Amniotic stem cell (primary cell): Measurements from ENCODE around the gene ANKFN1.

Source experiments
- DNase-seq: peaks from one replicate; lab custom pipeline; 2025; lab: John Stamatoyannopoulos, UW

ANKFN1 gene

DNA sequence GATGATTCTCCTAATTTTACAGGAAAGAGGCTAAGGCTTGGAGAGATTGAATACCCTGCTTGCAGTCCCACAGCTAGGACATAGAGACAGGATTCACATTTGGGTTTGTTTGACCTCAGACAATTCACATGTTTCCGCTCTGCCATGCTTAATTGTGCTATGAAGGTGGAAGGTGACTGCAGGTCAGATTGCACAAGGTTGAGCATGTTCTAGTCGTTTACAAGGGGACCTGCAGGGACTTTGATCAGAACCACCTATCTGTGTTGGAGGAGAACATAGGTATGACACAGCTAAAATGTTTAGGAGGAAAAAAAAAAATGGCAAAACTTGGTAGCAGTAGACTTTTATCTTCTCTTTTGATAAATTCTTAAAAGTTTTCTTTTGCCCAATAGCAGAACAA lies 4.9 kb upstream of the ANKFN1 start:
- no peak for DNase-seq

DNA sequence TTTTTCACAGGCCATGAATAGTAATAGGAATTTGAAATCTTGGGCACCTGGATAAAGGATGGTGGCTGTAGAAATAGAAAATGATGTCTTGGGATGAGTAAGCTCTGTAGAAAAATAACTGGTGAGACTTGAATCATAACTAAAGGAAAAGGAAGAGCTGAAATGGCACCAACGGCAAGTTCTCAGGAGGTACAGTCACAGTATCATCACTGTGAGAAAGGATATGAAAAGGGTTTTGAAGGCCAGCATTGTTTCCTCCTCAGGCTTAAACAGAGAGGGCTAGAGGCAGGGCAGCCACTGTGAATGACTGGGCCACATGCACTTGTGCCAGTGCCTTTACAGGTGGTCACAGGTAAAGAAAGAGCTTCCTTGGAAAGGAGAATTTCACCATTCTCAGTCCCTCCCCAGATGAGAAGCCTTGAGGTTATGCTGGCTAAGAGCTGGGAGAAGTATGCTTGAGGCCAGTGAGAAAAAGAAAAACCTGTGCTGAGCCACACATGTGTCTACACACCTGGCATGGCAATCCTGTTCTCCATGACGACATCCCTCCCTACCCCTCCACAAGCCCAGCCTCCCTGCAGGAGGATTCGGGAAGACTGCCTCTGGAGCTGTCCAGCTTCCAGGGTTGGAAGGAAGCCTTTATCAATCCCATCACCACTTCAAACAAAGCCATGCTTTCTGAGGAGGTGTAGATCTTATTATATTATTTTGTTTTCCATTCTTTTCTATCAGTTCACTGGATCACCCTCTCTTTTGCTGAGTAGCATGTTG lies 3.8 kb upstream of the ANKFN1 start:
- no peak for DNase-seq

DNA sequence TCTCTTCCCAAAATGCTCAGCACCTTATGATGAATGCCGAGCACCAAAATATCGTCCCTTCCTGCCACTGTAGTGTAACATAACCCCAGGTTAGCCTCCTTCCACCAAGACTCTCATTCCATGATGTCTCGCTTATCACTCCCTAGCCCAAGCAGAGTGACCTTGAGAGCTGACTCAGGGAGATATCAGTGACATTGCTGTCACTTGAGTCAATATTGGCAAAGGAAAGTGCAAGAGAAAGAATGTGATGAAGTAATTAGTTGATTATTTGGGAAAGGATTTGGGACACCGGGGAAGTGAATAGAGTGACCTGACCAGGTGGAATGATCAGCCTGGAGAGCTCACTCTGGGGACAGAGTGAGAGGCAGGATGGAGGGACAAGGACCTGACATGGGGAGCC lies 2.6 kb upstream of the ANKFN1 start:
- DNase-seq: no peak

DNA sequence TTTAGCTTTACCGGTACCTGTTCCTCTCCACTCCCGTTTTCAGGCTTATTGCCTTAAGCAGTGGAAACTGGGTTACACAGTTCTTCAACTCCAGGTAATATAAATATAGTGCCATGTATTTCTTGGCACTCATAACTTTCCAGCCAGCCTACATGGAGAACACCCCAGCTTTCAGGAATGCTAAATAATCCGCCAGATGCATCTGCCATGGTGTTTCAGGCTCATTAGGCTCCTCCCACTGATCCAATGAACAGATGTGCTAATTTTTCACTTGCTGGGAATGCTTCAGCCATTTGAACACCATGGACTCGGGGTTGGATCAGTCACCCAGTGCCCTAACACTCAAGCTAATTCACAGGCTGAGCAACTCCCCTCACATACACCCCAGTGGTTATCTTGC lies 4.6 kb downstream of the ANKFN1 start:
- DNase-seq: no peak

DNA sequence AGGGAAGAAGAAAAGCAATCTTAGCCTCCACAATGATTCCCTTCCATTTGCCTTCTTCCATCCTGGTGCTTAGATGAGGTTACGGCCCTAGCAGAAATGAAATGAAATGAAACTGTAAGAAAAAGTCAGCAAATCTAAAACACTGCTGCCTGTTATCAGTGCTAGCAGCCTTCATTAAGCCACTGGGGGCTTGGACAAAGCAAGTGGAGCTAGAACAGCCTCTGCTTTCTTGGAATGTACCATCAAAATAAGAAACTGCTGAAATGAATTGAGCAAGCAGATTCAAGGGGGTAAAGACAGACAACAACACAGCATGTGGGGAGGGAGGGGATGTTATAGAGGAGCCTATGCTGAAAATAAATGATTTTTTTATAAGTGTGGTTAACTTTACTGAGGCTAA lies 5.1 kb downstream of the ANKFN1 start:
- DNase-seq: no peak

DNA sequence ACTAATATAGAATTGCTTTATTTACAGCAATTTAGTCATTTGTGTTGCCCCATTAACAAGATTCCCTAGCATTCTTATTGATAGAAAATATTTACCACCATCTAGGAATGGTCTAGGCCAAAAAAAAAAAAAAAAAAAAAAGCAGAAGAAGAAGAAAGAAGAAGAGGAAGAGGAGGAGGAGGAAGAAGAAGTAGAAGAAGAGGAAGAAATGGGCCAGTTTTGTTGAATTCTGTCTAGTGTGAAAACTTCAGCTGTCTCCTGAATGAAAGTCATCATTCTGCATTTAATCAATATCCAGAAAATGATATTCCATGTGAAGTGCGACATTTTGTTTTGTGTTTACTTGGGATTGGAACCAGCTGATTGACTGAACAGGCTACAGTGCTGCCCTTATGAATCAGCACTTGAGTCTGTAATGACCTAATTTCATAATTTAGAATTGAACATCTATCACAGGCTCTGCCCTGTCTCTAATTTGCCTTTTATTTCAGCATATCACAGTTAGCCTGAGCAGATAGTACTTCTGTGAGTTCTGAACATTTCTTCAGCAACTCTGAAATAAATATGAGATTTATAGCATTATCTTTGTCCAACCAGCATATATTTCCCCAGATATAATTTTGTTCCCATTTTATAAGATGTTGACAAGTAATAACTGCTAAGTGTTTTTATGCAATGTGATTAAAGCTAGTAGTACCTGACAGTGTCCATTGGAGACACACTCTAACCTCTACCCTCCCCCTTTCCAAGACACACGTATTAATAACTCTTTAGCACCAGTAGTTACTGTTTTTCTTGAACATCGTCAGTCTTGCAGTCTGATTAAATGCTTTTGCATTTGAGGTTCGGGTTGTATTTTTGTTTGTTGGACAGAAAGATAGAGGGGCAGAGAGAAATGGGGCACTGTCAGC lies 5.9 kb downstream of the ANKFN1 start:
- DNase-seq: no peak

DNA sequence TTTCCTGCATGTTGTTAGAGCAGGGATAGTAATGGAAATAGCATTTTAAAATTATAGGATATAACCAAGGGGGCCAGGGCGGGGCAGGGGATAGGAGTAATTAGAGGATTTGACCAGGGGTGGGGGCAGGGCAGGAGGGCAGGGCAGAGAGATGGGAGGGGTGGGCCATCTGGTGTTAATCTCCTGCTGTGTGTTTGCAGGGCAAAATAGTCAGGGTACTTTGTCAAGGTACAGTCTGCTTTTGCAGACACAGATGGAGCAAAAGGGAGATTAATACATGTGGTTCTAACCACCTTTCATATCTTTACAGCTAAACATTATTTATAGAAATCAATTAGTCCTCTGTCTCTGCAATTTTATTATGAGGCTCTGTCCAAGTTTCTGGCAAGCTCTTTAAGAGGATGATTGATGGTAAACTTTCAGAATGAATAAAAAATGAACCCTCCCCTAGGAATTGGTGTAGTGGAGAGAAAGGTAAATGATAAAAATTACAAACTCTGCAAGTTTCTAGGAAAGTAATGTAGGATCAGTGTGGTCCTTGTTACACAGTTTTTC lies 6.6 kb downstream of the ANKFN1 start:
- DNase-seq: no peak

DNA sequence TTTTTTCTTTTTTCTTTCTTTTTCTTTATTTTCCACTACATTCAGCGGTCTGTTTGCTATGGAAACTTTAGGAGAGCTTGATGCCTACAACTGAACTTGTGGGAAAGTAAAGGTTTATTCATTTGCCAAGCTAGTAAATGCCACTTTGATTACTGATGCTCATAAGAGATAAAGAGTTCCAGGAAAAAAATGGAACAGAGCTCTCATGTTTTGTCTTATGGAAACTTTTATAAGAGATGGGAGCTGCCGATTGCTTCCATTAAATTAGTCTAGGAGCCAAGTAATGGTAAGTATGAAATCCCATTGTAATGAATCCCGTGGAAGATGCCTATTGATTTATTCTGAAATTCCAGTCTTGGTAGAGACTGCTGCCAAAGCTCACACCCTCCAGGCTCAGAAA lies 7.1 kb downstream of the ANKFN1 start:
- DNase-seq: no peak

DNA sequence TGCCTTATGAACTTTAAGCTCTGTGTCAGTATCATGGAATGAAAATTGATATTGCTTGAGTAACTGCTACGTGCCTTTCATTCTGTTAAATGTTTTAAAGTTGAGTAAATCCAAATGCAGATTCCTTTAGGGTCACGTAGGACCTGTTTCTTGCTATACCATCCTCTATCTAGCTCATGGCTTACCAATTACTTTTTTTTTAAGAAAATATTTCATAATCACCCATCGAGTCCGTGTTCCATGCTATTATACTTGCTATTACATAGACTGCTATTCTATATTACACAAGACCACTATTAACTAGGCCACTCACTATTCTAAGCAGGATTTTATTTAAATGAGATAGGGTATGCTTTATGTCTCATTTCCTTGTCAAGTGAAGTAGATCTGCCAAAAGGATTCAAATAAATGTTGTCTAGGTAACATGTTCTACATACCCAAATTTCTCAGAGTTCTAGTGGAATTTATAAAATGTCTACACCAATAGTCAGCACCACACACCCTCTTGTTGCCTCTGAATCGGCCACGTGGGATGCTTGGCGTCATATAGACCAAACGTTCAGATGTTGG lies 11.9 kb downstream of the ANKFN1 start:
- no peak for DNase-seq

DNA sequence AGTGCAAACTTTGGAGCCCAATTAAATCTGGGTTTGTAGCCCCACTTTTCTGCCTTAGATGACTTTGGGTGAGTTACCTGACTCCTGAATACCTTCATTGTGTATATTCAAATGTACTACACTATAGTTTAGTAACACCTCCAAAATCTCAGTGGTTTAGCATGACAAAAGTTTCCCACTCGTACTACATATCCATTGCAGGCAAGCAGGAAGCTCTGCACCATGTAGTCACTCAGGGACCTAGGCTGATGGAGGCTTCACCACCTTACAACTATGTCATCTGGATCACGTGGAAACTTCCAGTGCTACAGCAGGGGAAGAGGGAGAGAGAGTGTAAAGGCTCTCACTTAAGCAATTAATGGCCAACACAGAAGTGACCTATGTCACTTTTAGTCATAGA lies 14.2 kb downstream of the ANKFN1 start:
- DNase-seq: no peak

DNA sequence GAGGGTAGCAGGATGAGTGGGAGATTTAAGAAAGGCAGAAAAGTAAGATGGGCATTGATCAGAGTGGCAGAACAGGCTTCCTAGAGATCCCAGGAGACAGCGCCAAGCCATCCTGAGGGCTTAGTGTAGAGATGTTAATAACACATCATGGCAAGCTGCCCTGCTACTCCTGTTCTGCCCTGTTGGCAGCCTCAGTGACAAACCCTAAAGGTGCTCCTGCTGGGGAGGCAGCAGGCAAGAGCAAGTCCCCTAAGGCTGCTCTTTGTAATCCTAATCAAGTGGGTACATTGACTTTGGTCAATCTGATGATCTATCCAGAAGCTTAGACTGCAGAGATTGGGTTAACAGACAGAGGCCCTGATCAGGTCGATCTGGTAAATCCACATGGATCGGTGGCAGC lies 16.3 kb downstream of the ANKFN1 start:
- DNase-seq: no peak

DNA sequence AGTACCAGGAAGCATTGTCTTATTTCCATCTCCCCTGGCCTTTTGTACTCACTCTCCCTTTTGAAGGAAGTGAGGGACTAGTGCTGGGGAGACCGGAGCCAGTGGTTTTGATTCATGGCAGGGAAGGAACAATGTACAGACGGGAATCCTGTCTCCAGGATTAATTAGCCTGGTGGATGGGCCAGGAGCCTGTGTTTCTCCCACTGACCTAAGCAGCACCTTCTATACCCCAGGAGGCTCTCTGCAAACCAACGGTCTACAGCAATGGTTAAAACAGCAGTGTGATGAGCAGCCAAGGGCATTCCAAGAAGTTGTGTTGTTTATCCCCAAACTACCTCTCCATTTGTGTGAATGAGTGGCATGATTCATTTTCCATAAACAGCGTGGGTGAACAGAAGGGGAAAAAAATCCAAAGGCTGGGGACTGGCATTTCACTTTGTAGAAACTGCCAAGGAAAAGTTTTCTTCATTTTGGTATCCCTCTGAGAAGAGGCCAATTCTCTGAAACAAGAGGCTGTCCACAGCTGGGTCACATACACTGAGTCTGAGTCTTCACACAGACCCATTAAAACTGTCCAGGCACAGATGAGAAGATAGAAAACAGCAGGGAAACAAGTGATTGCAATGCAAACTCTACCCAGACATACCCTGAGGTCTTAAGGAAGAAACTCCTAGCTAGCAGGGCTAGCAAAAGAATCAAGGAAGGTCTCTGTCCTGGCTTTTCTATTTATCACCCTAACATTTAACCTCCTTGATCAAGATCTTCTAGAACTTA lies 18.1 kb downstream of the ANKFN1 start:
- no peak for DNase-seq

DNA sequence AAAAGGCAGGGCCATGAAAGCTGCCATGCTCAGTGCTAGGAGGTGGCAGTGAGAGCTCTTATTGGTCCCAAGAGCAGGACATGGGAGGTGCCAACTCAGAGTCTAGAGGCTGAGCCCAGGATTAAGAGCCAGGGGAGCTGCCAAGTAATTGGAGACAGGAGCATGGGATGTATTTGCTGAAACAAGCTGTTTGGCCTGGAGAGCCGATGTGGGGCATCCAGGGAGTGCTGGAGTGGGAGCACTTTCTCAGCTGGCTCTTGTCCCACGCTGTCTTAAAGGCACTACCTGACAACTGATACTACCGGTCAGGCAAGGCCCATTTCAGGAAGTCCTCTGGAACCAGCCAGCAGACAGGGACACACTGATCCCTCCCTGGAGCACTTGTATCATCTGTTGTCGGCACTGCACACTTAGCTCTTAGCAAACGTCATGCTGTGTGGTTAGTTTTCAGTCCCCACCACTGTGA lies 19.3 kb downstream of the ANKFN1 start:
- no peak for DNase-seq

DNA sequence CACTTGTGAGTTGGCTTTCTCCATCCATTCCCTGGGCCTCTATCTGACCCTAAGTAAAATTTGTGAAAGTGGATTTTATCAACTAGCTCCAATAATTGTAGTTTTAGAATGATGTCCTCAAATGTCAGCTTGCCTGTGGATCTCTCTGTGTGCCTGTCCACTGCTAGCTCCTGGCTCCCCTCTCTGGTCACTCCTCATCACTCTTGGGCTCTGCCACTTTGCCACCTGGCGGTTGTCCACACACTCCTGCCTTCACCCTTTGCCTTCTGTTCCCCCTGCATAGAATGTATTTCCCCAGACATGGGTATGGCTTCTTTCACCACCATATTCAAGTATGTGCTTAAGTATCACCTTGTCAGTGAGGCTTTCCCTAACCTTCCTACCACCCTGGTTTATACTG lies 19.8 kb downstream of the ANKFN1 start:
- no peak for DNase-seq

DNA sequence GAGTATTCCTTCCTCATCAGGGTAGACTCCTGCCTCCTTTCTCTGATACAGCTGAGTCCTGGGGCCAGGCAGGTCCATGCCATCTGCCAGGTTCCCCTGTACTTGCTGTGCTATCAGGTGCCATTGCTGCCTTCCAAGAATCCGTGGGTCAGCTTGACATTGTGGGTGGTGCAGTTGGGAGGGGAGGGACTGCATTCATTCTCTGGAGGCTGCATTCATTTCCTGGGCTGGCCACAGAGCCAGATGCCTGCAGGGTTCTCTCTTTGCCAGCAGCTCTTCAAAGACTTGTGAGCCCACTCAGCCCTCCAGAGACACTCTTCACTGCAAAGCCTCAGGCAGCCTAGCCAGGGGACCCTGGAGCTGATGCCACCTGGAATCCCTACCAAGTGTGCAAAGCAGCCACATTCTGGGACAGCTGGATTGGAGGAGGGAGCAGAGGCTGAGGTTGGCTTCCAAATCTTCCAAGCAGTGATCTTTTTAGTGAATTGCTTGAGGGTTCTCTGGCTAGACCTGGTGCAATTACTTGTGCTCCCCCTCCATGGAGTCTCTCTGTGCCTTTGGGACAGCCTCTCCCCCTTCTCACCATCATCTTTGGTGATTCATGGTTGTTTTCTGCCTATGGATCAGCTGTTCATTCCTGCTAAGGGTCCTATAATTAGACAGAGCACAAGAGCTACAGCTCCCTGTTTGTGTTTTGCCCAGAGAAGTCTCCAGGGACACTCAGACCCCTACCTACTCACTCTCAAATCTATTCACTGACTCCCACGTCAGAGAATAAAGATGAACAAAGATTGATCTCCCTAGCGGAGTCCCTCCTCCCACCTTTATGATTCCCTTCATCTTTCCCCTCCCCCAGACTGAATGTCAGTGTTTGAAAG lies 20.9 kb downstream of the ANKFN1 start:
- no peak for DNase-seq

DNA sequence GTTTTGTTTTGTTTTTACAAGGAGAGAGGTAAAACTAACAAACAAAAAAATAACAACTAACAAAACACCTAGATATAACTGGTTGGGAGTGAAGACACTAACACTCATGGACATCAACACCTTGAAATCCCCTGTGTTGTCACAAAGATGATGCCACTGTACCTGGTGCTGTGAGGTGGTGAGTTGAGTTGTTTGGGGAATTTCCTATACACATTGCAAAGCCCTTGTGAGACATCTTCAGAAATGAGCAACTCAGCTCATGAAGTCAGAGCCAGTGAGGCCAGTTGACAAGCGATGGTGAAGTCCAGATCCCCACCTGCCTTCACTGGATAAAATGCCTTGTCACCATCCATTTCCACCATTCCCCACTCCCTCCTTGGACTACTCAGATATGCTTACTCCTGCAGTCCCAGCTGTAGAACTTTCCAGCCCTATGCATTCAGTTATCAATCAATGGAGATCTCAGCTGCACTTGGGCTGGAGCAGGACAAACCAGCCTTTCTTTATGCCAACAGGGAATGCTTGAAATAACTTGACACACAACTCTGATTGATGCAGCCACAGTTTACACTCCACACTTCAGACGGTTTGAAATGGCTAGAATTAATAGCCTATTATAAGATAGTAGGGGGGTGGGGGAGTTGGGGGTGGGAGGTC lies 22.2 kb downstream of the ANKFN1 start:
- no peak for DNase-seq

DNA sequence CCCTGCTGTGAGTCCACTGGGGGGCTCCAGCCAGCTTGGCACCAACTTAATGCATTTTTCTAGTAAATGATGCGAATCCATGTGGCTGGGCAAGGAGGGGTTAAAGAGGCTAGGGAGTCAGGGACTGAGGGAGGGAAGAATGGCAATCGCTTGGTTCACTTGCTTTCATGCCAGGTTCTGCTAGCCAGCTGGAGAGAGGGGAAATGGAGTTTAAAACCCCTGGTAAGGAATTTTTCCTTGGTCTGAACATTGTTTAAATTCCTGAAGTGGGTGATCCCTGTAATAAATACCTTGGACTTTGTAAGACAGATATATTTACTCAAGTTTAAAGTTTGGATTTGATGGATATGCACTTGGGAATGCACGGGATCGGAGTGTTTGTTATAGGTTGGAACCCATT lies 22.8 kb downstream of the ANKFN1 start:
- DNase-seq: no peak

DNA sequence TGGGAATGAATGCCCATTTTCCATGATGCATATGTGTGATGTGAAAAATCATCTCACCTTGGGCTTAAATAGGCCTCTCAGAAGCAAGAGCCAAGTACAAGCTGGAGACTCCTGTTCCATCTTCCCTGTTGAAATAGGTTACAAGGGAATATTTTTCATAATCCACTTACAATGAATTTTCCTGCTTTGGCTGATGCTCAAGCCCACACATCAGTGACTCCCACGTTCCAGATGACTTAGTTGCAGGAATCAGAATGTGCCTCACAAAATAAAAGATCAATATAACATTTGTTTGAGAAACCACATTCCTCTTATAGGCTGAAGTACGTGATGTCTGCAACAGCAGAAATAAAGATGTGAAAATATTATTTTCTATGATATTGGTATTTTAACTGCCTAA lies 24.1 kb downstream of the ANKFN1 start:
- no peak for DNase-seq

DNA sequence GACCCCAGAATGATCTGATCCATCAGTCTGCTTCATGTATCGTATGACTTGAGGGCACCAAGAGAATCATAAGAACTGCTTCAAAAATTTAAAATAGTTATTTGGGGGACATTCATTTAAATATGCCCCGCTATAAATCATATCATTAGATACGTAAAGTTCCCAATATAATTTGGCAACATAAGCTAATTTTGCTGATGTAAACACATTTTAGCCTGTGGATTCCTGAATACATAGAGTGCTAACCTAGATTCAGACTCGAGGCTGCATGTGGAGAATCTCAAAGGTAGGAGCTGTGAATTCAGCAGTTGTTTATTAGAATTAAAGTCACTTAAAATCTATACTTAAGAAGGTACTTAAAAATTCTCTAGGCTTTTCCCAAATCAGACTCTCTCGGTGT lies 24.9 kb downstream of the ANKFN1 start:
- DNase-seq: no peak

DNA sequence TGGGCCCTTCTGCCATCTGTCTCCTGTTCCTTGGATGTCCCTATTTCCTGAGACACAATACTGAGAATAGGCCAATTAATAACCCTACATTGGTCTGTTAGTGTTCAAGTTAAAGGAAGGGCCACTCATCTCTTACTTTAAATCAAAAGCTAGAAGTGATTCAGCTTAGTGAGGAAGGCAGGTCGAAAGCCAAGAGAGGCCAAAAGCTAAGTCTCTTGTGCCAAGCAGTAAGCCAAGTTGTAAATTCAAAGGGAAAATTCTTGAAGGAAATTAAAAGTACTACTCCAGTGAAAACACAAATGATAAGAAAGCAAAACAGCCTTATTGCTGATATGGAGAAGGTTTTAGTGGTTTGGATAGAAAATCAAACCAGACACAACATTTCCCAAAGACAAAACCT lies 28.8 kb downstream of the ANKFN1 start:
- no peak for DNase-seq
